ENCODE data around the gene SLC39A7. TPM values are rescaled to one million over a fixed set of nuclear protein-coding genes. Genes with fewer than 3 reads are reported as not detected.

SLC39A7 gene
- total and polyA plus RNA-seq, 2 of the 4 experiments (the other 2 are of a cell fraction): 135 to 208 TPM

DNA sequence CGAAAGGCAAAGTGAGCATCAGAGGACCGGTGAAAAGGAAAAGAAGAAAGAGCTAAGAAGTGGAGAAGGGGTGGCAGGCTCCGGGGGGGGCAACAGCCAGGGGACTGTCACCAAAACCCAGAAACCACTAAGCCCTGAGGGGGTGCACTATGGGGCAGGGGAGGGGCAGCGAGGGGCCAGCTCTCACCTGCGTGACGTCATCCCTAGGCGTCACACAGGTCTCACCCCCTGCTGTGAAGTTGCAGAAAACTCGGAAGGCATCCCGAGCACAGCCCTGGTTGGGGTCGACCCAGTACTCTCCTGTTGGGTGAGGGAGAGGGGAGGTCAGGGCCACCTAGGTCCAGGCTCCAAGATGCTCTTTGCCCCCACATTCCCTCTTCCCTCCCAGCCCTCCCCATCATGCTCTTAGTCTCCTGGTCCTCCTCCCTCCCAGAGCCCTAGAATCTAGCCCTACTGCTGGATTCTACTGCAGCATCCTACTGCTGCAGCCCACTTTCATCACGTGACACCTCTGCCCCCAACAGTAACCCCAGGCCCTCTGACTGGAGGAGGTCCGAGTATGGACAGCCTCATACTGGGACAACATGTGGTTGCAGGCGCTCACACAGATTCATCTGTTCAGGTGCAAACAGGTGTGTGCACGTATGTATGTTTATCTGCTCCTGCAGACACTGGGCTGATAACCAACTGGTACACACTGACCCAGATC, 35.8 kb upstream of the SLC39A7 start:
- H2BK5ac ChIP-seq (ENCODE audit: low read depth, low read length, poor library complexity, severe bottlenecking): no peak overlapping the region
- in situ Hi-C loops (cut with MboI; ENCODE audit: low sequenced_read_pairs): loop anchor here (5.0 to 10.0 kb wide), 2 partner anchors 82 to 150 kb away; no protein-coding TSS in a partner anchor
- H3K4me1 ChIP-seq (ENCODE audit: control insufficient read depth, insufficient read depth, low read length): peaks cover 9% of the 10 kb centered on the region
- DNase-seq (no peak), ATAC-seq (ENCODE audit: low read depth) (no peak)
- H2BK15ac ChIP-seq (ENCODE audit: low read depth, low read length): no peak overlapping the region
- ChIA-PET POLR2A (ENCODE audit: unreplicated experiment) (no interaction called here), CTCF (no interaction called here)
- no peak overlapping the region for H2BK20ac ChIP-seq (ENCODE audit: low read depth, low read length)
- intact Hi-C loops (cut with micrococcal nuclease): no loop called here
- H3K9ac ChIP-seq (ENCODE audit: low read depth, low read length): no peak overlapping the region
- dilution Hi-C loops (cut with HindIII; ENCODE audit: low sequenced_read_pairs, unreplicated experiment): no loop called here
- H3K9me3 ChIP-seq (ENCODE audit: control insufficient read depth, insufficient read depth, low read length): no peaks in the 10 kb centered on the region
- no peaks in the 10 kb centered on the region for H3K36me3 ChIP-seq (ENCODE audit: control insufficient read depth, insufficient read depth, low read length)
- no peak overlapping the region for H4K8ac ChIP-seq (ENCODE audit: low read depth in 2 of 2, low read length in 2 of 2)
- TF ChIP-seq MXI1 (IDR thresholded peaks at IDR 0.05; ENCODE audit: borderline replicate concordance, low read depth, low read length) (no peak), POLR2A (IDR thresholded peaks at IDR 0.05; ENCODE audit: low read depth, low read length) (no peak)
- TF ChIP-seq, protein P1, sequence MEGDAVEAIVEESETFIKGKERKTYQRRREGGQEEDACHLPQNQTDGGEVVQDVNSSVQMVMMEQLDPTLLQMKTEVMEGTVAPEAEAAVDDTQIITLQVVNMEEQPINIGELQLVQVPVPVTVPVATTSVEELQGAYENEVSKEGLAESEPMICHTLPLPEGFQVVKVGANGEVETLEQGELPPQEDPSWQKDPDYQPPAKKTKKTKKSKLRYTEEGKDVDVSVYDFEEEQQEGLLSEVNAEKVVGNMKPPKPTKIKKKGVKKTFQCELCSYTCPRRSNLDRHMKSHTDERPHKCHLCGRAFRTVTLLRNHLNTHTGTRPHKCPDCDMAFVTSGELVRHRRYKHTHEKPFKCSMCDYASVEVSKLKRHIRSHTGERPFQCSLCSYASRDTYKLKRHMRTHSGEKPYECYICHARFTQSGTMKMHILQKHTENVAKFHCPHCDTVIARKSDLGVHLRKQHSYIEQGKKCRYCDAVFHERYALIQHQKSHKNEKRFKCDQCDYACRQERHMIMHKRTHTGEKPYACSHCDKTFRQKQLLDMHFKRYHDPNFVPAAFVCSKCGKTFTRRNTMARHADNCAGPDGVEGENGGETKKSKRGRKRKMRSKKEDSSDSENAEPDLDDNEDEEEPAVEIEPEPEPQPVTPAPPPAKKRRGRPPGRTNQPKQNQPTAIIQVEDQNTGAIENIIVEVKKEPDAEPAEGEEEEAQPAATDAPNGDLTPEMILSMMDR (conservative IDR thresholded peaks at IDR 0.05; ENCODE audit: low read depth, low read length): no peak
- H3K56ac ChIP-seq (ENCODE audit: extremely low read depth, insufficient read depth, low read length): no peak overlapping the region
- H4K91ac ChIP-seq (ENCODE audit: insufficient read depth, low read depth, low read length): no peak overlapping the region
- H3K27me3 ChIP-seq (ENCODE audit: control insufficient read depth, insufficient read depth, low read length): peaks cover 7% of the 10 kb centered on the region
- H2AK9ac ChIP-seq (replicated peaks; ENCODE audit: low read depth, low read length, poor library complexity): no peak overlapping the region
- WGBS, 2 experiments (ENCODE audit: extremely low coverage in 2 of 2, insufficient read length in 1 of 2): 81% methylated on average over 4 of the region's 14 CpGs; no CpG with 5 or more reads in 1 of the 2 experiments
- no peak overlapping the region for H3K27ac ChIP-seq (ENCODE audit: insufficient read depth, low read length)
- no peak overlapping the region for H3K4me2 ChIP-seq (ENCODE audit: low read depth, low read length)
- no peak overlapping the region for H3K18ac ChIP-seq (ENCODE audit: low read depth, low read length)
- no peak overlapping the region for H3K4ac ChIP-seq (ENCODE audit: low read depth, low read length)
- no peak overlapping the region for H4K5ac ChIP-seq (ENCODE audit: low read depth, low read length)
- H3K9me1 ChIP-seq (ENCODE audit: insufficient read depth, low read length): peaks cover 5% of the 10 kb centered on the region; the same call in 1 of the 2 replicates
- no peak overlapping the region for H2AFZ ChIP-seq (replicated peaks; ENCODE audit: low read length, poor library complexity)
- H3K14ac ChIP-seq (replicated peaks; ENCODE audit: low read depth, low read length): no peak overlapping the region
- H2AK5ac ChIP-seq (ENCODE audit: low read depth, low read length): no peak overlapping the region
- H3K23ac ChIP-seq (ENCODE audit: low read depth, low read length): no peak overlapping the region
- no peaks in the 10 kb centered on the region for H3K79me1 ChIP-seq (ENCODE audit: low read depth in 1 of 2, low read length in 2 of 2)
- H2BK120ac ChIP-seq (ENCODE audit: low read depth, low read length): no peak overlapping the region
- H4K20me1 ChIP-seq (ENCODE audit: insufficient read depth, low read length): no peaks in the 10 kb centered on the region
- BruUV-seq (replicated peaks): no TSS peak
- no peak overlapping the region for H3K4me3 ChIP-seq (ENCODE audit: insufficient read depth, low read depth, low read length)

All from IMR-90 (cell line).